T-helper 22 cell (primary cell): ENCODE results near the gene TANGO6.
"Not testable (repeated sequence)": the region's sequence is repeated elsewhere in the genome, so short reads cannot be mapped to it uniquely, and the experiment has no call there.

Experiments
- DNase-seq: peaks from one replicate; pipeline ENCODE4 v3.0.0-alpha.2; 2020; ENCODE audit warnings: low read depth

The TANGO6 gene

GRCh38 chr16:68969338-68969737, 126.0 kb downstream of the TANGO6 start:
- no peak for DNase-seq

- no peak for DNase-seq
Measured at GRCh38 chr16:68972013-68972412, 128.7 kb downstream of the TANGO6 start.

GRCh38 chr16:68972720-68973119, 129.4 kb downstream of the TANGO6 start:
- DNase-seq = no peak

- DNase-seq = no peak
Measured at GRCh38 chr16:68973611-68974120, 130.3 kb downstream of the TANGO6 start.

GRCh38 chr16:68978303-68978954, 135.1 kb downstream of the TANGO6 start:
- no peak for DNase-seq

GRCh38 chr16:68980695-68981315, 137.5 kb downstream of the TANGO6 start:
- DNase-seq = no peak

- no peak for DNase-seq
Measured at GRCh38 chr16:68981971-68982370, 138.6 kb downstream of the TANGO6 start.

GRCh38 chr16:68984467-68984866, 141.1 kb downstream of the TANGO6 start:
- no peak for DNase-seq

GRCh38 chr16:68985268-68985667, 141.9 kb downstream of the TANGO6 start:
- no peak for DNase-seq

- no peak for DNase-seq
Measured at GRCh38 chr16:68985855-68986254, 142.5 kb downstream of the TANGO6 start.

GRCh38 chr16:68987734-68988457, 144.6 kb downstream of the TANGO6 start:
- DNase-seq = no peak

GRCh38 chr16:68990172-68990845, 147.0 kb downstream of the TANGO6 start:
- not testable (repeated sequence) for DNase-seq

- no peak for DNase-seq
Measured at GRCh38 chr16:68991075-68991474, 147.7 kb downstream of the TANGO6 start.

GRCh38 chr16:68992521-68992920, 149.2 kb downstream of the TANGO6 start:
- no peak for DNase-seq

- no peak for DNase-seq
Measured at GRCh38 chr16:68993456-68993855, 150.1 kb downstream of the TANGO6 start.

- DNase-seq = no peak
Measured at GRCh38 chr16:68993885-68994284, 150.6 kb downstream of the TANGO6 start.

GRCh38 chr16:68994324-68994723, 151.0 kb downstream of the TANGO6 start:
- DNase-seq = no peak

GRCh38 chr16:68995011-68995504, 151.7 kb downstream of the TANGO6 start:
- DNase-seq = no peak

- no peak for DNase-seq
Measured at GRCh38 chr16:68997564-68997963, 154.2 kb downstream of the TANGO6 start.

- DNase-seq = no peak
Measured at GRCh38 chr16:68999114-68999513, 155.8 kb downstream of the TANGO6 start.

GRCh38 chr16:69003500-69003899, 160.2 kb downstream of the TANGO6 start:
- no peak for DNase-seq

- DNase-seq = no peak
Measured at GRCh38 chr16:69005641-69006355, 162.5 kb downstream of the TANGO6 start.
